ENCODE data around the gene GPR78.
"Not testable (repeated sequence)": the region's sequence is repeated elsewhere in the genome, so short reads cannot be mapped to it uniquely, and the experiment has no call there.

The GPR78 gene

GRCh38 chr4:8618421-8618820 lies 38.2 kb downstream of the GPR78 start (continued):
- TF ChIP-seq TSHZ2 (CRISPR knock-in tag; IDR thresholded peaks at IDR 0.05) (no peak), RARB (CRISPR knock-in tag; IDR thresholded peaks at IDR 0.05) (no peak), ZFP3 (CRISPR knock-in tag; IDR thresholded peaks at IDR 0.05) (no peak)

- TF ChIP-seq ZNF565 (CRISPR knock-in tag; conservative IDR thresholded peaks at IDR 0.05; ENCODE audit: low read depth) (no peak), ZFP3 (CRISPR knock-in tag; IDR thresholded peaks at IDR 0.05) (peak; percentile 75)
- ATAC-seq = no peak
Measured at GRCh38 chr4:8618961-8619720, 38.9 kb downstream of the GPR78 start.

GRCh38 chr4:8621135-8621534 lies 40.9 kb downstream of the GPR78 start:
- not testable (repeated sequence) for ATAC-seq

- ATAC-seq = peak; percentile 91
Measured at GRCh38 chr4:8624601-8625272, 44.5 kb downstream of the GPR78 start.

DNA sequence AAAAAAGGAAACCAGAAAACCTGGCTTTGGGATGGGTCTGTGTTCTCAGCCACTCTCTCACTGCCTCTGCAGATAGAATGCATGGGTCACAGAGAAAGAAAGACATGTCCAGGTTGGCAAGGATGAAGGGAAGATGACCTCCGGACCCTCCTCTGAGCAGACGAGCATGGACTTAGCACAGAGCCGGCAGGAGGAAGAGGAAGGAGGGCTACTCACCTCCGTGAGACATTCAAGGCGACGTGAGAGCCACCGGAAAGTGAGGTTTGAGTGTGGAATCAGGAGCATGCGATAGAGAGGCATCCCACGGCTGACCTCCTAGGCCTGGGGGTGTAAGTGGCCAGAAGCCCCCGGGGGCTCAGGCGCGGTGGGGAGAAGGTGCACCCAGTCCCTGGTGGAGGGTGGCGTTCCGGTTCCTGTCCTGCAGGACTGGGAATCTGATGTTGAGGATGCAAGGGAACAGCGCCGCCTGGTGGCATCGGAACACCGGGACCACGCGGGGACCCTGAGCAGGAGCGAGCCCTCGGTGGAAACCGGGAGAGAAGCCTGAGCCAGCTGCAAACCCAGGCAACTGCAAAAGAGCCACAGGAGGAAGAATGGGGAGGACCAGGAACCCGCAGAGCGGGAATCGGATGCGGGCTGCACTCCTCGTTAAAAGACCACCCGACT lies 50.2 kb downstream of the GPR78 start:
- ATAC-seq = peak; percentile 92

- not testable (repeated sequence) for ATAC-seq
Measured at GRCh38 chr4:8631896-8632295, 51.7 kb downstream of the GPR78 start.

DNA sequence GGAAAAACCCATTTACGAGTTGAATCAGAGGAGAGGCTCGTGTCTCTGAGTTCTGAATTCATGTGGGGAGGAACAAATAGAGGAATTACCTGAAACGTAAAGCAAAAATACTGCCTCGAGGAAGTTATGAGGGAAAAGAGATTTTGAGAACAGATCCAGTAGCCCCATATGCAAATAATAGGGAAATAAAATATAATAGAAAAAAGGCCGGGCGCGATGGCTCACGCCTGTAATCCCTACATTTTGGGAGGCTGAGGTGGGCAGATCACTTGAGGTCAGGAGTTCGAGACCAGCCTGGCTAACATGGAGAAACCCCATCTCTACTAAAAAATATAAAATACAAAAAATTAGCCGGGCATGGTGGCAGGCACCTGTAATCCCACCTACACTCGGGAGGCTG lies 54.6 kb downstream of the GPR78 start:
- ATAC-seq = not testable (repeated sequence)

DNA sequence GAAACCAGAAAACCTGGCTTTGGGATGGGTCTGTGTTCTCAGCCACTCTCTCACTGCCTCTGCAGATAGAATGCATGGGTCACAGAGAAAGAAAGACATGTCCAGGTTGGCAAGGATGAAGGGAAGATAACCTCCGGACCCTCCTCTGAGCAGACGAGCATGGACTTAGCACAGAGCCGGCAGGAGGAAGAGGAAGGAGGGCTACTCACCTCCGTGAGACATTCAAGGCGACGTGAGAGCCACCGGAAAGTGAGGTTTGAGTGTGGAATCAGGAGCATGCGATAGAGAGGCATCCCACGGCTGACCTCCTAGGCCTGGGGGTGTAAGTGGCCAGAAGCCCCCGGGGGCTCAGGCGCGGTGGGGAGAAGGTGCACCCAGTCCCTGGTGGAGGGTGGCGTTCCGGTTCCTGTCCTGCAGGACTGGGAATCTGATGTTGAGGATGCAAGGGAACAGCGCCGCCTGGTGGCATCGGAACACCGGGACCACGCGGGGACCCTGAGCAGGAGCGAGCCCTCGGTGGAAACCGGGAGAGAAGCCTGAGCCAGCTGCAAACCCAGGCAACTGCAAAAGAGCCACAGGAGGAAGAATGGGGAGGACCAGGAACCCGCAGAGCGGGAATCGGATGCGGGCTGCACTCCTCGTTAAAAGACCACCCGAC lies 55.8 kb downstream of the GPR78 start:
- peak; percentile 93 for ATAC-seq
